Lower leg skin (tissue), 3 donors: Measurements from ENCODE around the gene GPR37L1.

Experiments used
- POLR2A ChIP-seq, 2 donors: fragments of 450-650 bp; IDR thresholded peaks; one replicate each; pipeline ENCODE4 v1.6.1; 2016 to 2017; ENCODE audit warnings: antibody characterized with exemption in 2 of 2, mild to moderate bottlenecking in 1 of 2, moderate library complexity in 1 of 2
- TF ChIP-seq, protein P1 (sequence below), 3 donors: fragments of 450-650 bp; IDR thresholded peaks; one replicate each; pipeline ENCODE4 v1.5.1; 2016; ENCODE audit warnings: antibody characterized with exemption in 3 of 3, mild to moderate bottlenecking in 3 of 3, moderate library complexity in 2 of 3

DNA sequence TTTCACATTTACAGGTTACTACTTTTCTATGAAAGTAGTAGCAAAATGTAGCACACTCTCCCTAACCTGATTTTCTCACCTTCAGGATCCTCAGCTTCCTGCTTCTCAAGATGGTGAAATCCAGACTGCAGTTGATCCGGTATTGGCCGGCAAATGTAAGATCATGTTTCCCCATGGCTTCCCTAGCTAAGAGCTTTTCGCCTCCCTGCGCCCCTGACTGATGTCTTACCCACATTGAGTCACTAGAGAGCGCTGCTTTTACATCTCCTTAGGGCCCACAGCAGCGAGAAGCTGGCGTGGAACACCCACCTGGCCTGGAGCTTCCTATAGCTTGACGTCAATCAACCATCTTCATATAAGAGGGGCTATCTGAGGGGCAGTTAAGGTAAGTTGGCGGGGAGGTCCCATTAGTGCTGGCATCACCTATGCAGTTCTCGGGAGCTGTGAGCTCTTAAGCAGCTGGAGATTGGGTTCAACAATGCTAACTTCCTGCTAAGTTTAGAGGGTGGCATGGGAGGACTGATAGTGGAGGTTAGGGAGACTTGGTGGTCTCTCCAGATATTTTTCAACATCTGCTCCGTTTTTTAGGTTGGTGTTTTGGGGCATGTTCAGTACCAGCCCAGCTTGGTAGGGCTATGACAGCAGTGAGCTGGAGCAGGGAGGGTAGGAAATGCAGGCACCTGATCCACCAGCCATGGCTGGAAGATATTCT is 32.2 kb downstream of the GPR37L1 start:
- TF ChIP-seq, protein P1, sequence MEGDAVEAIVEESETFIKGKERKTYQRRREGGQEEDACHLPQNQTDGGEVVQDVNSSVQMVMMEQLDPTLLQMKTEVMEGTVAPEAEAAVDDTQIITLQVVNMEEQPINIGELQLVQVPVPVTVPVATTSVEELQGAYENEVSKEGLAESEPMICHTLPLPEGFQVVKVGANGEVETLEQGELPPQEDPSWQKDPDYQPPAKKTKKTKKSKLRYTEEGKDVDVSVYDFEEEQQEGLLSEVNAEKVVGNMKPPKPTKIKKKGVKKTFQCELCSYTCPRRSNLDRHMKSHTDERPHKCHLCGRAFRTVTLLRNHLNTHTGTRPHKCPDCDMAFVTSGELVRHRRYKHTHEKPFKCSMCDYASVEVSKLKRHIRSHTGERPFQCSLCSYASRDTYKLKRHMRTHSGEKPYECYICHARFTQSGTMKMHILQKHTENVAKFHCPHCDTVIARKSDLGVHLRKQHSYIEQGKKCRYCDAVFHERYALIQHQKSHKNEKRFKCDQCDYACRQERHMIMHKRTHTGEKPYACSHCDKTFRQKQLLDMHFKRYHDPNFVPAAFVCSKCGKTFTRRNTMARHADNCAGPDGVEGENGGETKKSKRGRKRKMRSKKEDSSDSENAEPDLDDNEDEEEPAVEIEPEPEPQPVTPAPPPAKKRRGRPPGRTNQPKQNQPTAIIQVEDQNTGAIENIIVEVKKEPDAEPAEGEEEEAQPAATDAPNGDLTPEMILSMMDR (IDR thresholded peaks at IDR 0.05), result no peak
- TF ChIP-seq POLR2A (IDR thresholded peaks at IDR 0.05), result no peak
